ENCODE measurements around the gene CDH8.

DNA sequence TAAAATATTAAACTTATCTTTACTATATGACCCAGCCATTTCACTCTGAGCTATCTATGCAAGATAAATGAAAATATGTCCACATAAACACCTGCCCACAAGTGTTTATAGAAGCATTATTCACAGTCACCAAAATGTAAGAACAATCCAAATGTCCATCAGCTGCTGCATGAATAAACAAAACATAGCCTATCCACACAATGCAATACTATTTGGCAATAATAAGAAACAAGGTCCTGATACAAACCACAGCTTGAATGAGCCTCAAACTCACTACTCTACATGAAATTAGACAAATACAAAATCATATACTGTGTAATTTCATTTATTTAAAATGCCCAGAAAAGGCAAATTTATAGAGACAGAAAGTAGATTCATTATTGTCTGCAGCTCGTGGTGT is 355.1 kb downstream of the CDH8 start:
- TF ChIP-seq, protein P1, sequence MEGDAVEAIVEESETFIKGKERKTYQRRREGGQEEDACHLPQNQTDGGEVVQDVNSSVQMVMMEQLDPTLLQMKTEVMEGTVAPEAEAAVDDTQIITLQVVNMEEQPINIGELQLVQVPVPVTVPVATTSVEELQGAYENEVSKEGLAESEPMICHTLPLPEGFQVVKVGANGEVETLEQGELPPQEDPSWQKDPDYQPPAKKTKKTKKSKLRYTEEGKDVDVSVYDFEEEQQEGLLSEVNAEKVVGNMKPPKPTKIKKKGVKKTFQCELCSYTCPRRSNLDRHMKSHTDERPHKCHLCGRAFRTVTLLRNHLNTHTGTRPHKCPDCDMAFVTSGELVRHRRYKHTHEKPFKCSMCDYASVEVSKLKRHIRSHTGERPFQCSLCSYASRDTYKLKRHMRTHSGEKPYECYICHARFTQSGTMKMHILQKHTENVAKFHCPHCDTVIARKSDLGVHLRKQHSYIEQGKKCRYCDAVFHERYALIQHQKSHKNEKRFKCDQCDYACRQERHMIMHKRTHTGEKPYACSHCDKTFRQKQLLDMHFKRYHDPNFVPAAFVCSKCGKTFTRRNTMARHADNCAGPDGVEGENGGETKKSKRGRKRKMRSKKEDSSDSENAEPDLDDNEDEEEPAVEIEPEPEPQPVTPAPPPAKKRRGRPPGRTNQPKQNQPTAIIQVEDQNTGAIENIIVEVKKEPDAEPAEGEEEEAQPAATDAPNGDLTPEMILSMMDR (IDR thresholded peaks at IDR 0.05), result no peak
- no peak for TF ChIP-seq POLR2A (IDR thresholded peaks at IDR 0.05)
